Iris pigment epithelial cell (primary cell): ENCODE measurements around the gene PI4K2A.
"Not testable (repeated sequence)": the region's sequence is repeated elsewhere in the genome, so short reads cannot be mapped to it uniquely, and the experiment has no call there.

Experiments
- DNase-seq: peaks from one replicate; pipeline ENCODE4 v3.0.0-alpha.2; 2011; ENCODE audit warnings: low read depth

PI4K2A gene

GRCh38 chr10:97675222-97675621 lies 34.8 kb downstream of the PI4K2A start:
- DNase-seq, result no peak

GRCh38 chr10:97676770-97677581 lies 36.5 kb downstream of the PI4K2A start:
- DNase-seq, result peak; percentile 56

- DNase-seq, result no peak
These were observed 39.1 kb downstream of the PI4K2A start for GRCh38 chr10:97679594-97679993.

GRCh38 chr10:97682042-97682441 lies 41.6 kb downstream of the PI4K2A start:
- DNase-seq, result no peak

- DNase-seq, result peak; percentile 60
These were observed 43.3 kb downstream of the PI4K2A start for GRCh38 chr10:97683556-97684367.

GRCh38 chr10:97684368-97684713 lies 43.9 kb downstream of the PI4K2A start:
- DNase-seq, result not testable (repeated sequence)

GRCh38 chr10:97684866-97685394 lies 44.5 kb downstream of the PI4K2A start:
- peak; percentile 63 for DNase-seq

- peak; percentile 61 for DNase-seq
These were observed 45.0 kb downstream of the PI4K2A start for GRCh38 chr10:97685395-97685958.

GRCh38 chr10:97686301-97686961 lies 46.0 kb downstream of the PI4K2A start:
- DNase-seq, result peak; percentile 12

- DNase-seq, result peak; percentile 98
These were observed 46.7 kb downstream of the PI4K2A start, which contains the start of gene AVPI1 for GRCh38 chr10:97686962-97687784. Gene AVPI1, minus strand, starts transcription at chr10:97687241. Its CDS starts 7,336 bp downstream, at chr10:97679905.

GRCh38 chr10:97687785-97688781 lies 47.6 kb downstream of the PI4K2A start:
- peak; percentile 90 for DNase-seq

- DNase-seq, result peak; percentile 95
These were observed 49.1 kb downstream of the PI4K2A start for GRCh38 chr10:97689559-97690020.

GRCh38 chr10:97690133-97690532 lies 49.7 kb downstream of the PI4K2A start:
- DNase-seq, result no peak

- not testable (repeated sequence) for DNase-seq
These were observed 57.7 kb downstream of the PI4K2A start for GRCh38 chr10:97698072-97698655.

GRCh38 chr10:97701438-97702069 lies 61.1 kb downstream of the PI4K2A start:
- DNase-seq, result peak; percentile 72

- no peak for DNase-seq
These were observed 63.1 kb downstream of the PI4K2A start for GRCh38 chr10:97703398-97704067.

GRCh38 chr10:97704341-97704740 lies 63.9 kb downstream of the PI4K2A start:
- no peak for DNase-seq

- DNase-seq, result no peak
These were observed 64.7 kb downstream of the PI4K2A start for GRCh38 chr10:97705006-97705670.
